ENCODE data around the gene NDUFS6.
"Not testable (repeated sequence)": the region's sequence is repeated elsewhere in the genome, so short reads cannot be mapped to it uniquely, and the experiment has no call there.

NDUFS6 gene

GRCh38 chr5:1833264-1834021 lies 32.2 kb downstream of the NDUFS6 start:
- no peak for DNase-seq (ENCODE audit: low spot score)

GRCh38 chr5:1834022-1834551 lies 32.9 kb downstream of the NDUFS6 start:
- DNase-seq (ENCODE audit: low spot score) = no peak

GRCh38 chr5:1834721-1835429 lies 33.7 kb downstream of the NDUFS6 start:
- no peak for DNase-seq (ENCODE audit: low spot score)

GRCh38 chr5:1835431-1835830 lies 34.2 kb downstream of the NDUFS6 start:
- no peak for DNase-seq (ENCODE audit: low spot score)

- no peak for DNase-seq (ENCODE audit: low spot score)
Observed at GRCh38 chr5:1836176-1836890, 35.1 kb downstream of the NDUFS6 start.

GRCh38 chr5:1836891-1837880 lies 36.0 kb downstream of the NDUFS6 start:
- DNase-seq (ENCODE audit: low spot score) = no peak

- no peak for DNase-seq (ENCODE audit: low spot score)
Observed at GRCh38 chr5:1838013-1838412, 36.8 kb downstream of the NDUFS6 start.

GRCh38 chr5:1840071-1840547 lies 38.9 kb downstream of the NDUFS6 start:
- DNase-seq (ENCODE audit: low spot score) = no peak

- DNase-seq (ENCODE audit: low spot score) = no peak
Observed at GRCh38 chr5:1840741-1841521, 39.7 kb downstream of the NDUFS6 start.

- no peak for DNase-seq (ENCODE audit: low spot score)
Observed at GRCh38 chr5:1842004-1842819, 41.0 kb downstream of the NDUFS6 start.

GRCh38 chr5:1843761-1844160 lies 42.6 kb downstream of the NDUFS6 start:
- DNase-seq (ENCODE audit: low spot score) = not testable (repeated sequence)

GRCh38 chr5:1844708-1845436 lies 43.7 kb downstream of the NDUFS6 start:
- DNase-seq (ENCODE audit: low spot score) = no peak

- DNase-seq (ENCODE audit: low spot score) = no peak
Observed at GRCh38 chr5:1845696-1846095, 44.5 kb downstream of the NDUFS6 start.

- DNase-seq (ENCODE audit: low spot score) = no peak
Observed at GRCh38 chr5:1846583-1846982, 45.4 kb downstream of the NDUFS6 start.

GRCh38 chr5:1847056-1847455 lies 45.8 kb downstream of the NDUFS6 start:
- no peak for DNase-seq (ENCODE audit: low spot score)

GRCh38 chr5:1847611-1848010 lies 46.4 kb downstream of the NDUFS6 start:
- no peak for DNase-seq (ENCODE audit: low spot score)

GRCh38 chr5:1850324-1851154 lies 49.3 kb downstream of the NDUFS6 start:
- DNase-seq (ENCODE audit: low spot score) = no peak

Measured in CD4-positive, alpha-beta T cell treated with Interleukin-6 at 100 ng/mL for 8 hours (primary cell).